ENCODE results near the gene VWA5B2.

GRCh38 chr3:184228376-184229137 is 828 bp upstream of the VWA5B2 start:
- TF ChIP-seq, protein P1, sequence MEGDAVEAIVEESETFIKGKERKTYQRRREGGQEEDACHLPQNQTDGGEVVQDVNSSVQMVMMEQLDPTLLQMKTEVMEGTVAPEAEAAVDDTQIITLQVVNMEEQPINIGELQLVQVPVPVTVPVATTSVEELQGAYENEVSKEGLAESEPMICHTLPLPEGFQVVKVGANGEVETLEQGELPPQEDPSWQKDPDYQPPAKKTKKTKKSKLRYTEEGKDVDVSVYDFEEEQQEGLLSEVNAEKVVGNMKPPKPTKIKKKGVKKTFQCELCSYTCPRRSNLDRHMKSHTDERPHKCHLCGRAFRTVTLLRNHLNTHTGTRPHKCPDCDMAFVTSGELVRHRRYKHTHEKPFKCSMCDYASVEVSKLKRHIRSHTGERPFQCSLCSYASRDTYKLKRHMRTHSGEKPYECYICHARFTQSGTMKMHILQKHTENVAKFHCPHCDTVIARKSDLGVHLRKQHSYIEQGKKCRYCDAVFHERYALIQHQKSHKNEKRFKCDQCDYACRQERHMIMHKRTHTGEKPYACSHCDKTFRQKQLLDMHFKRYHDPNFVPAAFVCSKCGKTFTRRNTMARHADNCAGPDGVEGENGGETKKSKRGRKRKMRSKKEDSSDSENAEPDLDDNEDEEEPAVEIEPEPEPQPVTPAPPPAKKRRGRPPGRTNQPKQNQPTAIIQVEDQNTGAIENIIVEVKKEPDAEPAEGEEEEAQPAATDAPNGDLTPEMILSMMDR (IDR thresholded peaks at IDR 0.05 in 4 of 5, conservative IDR thresholded peaks at IDR 0.05 in 1 of 5), result no peak
- TF ChIP-seq POLR2A (IDR thresholded peaks at IDR 0.05), result no peak

Measured in gastrocnemius medialis (tissue), 4 donors.